NCI-H146 (cell line): ENCODE results near the gene RLN1.
"Not testable (repeated sequence)": the region's sequence is repeated elsewhere in the genome, so short reads cannot be mapped to it uniquely, and the experiment has no call there.

Source experiments
- DNase-seq: peaks from one replicate; lab custom pipeline; 2025; lab: John Stamatoyannopoulos, UW

RLN1 gene

GRCh38 chr9:5321601-5322000 is 18.1 kb downstream of the RLN1 start:
- DNase-seq = not testable (repeated sequence)

GRCh38 chr9:5321058-5321457 is 18.6 kb downstream of the RLN1 start:
- no peak for DNase-seq

- DNase-seq = not testable (repeated sequence)
Measured at GRCh38 chr9:5316406-5316805, 23.3 kb downstream of the RLN1 start.

GRCh38 chr9:5315187-5315923 is 24.3 kb downstream of the RLN1 start:
- DNase-seq = no peak

GRCh38 chr9:5310851-5311250 is 28.8 kb downstream of the RLN1 start:
- no peak for DNase-seq

GRCh38 chr9:5305741-5306140 is 33.9 kb downstream of the RLN1 start:
- no peak for DNase-seq

- DNase-seq = peak; percentile 2
Measured at GRCh38 chr9:5303840-5304795, 35.6 kb downstream of the RLN1 start, which contains the start of gene RLN2. Gene RLN2, minus strand, starts transcription at chr9:5304716. Its CDS starts 136 bp downstream, at chr9:5304580.

GRCh38 chr9:5301544-5301943 is 38.1 kb downstream of the RLN1 start:
- no peak for DNase-seq

GRCh38 chr9:5292141-5292540 is 47.5 kb downstream of the RLN1 start:
- no peak for DNase-seq

GRCh38 chr9:5288591-5288990 is 51.1 kb downstream of the RLN1 start:
- DNase-seq = no peak

- no peak for DNase-seq
Measured at GRCh38 chr9:5286262-5286661, 53.4 kb downstream of the RLN1 start.
